NCI-H187 treated with DMSO at 0.1 percent for 48 hours (cell line): ENCODE results near the gene EIF3I.

ENCODE experiments used
- DNase-seq: peaks from one replicate; lab custom pipeline; 2025; lab: John Stamatoyannopoulos, UW

The EIF3I gene

GRCh38 chr1:32221980-32222755, at the start of gene EIF3I, which contains the start of gene TMEM234:
Gene EIF3I, plus strand, starts transcription at chr1:32222407. Its CDS starts 35 bp downstream, at chr1:32222442.
Gene TMEM234, minus strand, starts transcription at chr1:32222353. Its CDS starts 31 bp downstream, at chr1:32222322.
- peak; percentile 71 for DNase-seq

- DNase-seq = no peak
Observed at GRCh38 chr1:32172621-32173245, 49.5 kb upstream of the EIF3I start.

GRCh38 chr1:32178380-32179192, 43.6 kb upstream of the EIF3I start:
- DNase-seq = no peak

GRCh38 chr1:32179193-32179442, 43.1 kb upstream of the EIF3I start:
- DNase-seq = no peak

- DNase-seq = peak; percentile 45
Observed at GRCh38 chr1:32179443-32180185, 42.6 kb upstream of the EIF3I start, which contains the start of gene TXLNA. Gene TXLNA, plus strand, starts transcription at chr1:32179675. Its CDS starts 671 bp downstream, at chr1:32180346.

- no peak for DNase-seq
Observed at GRCh38 chr1:32180186-32181060, 41.8 kb upstream of the EIF3I start.

GRCh38 chr1:32181065-32181464, 41.1 kb upstream of the EIF3I start:
- DNase-seq = no peak

- no peak for DNase-seq
Observed at GRCh38 chr1:32181563-32181962, 40.6 kb upstream of the EIF3I start.

GRCh38 chr1:32182060-32182459, 40.1 kb upstream of the EIF3I start:
- DNase-seq = no peak

- no peak for DNase-seq
Observed at GRCh38 chr1:32184650-32185049, 37.6 kb upstream of the EIF3I start.

- DNase-seq = no peak
Observed at GRCh38 chr1:32186077-32186476, 36.1 kb upstream of the EIF3I start.

- DNase-seq = no peak
Observed at GRCh38 chr1:32186491-32186890, 35.7 kb upstream of the EIF3I start.

GRCh38 chr1:32187850-32188249, 34.4 kb upstream of the EIF3I start:
- no peak for DNase-seq

- no peak for DNase-seq
Observed at GRCh38 chr1:32192220-32192948, 29.8 kb upstream of the EIF3I start.

- no peak for DNase-seq
Observed at GRCh38 chr1:32194984-32195383, 27.2 kb upstream of the EIF3I start.

- DNase-seq = no peak
Observed at GRCh38 chr1:32195531-32195930, 26.7 kb upstream of the EIF3I start.

GRCh38 chr1:32195972-32196823, 26.0 kb upstream of the EIF3I start:
- DNase-seq = no peak

- no peak for DNase-seq
Observed at GRCh38 chr1:32197074-32197473, 25.1 kb upstream of the EIF3I start.

- DNase-seq = no peak
Observed at GRCh38 chr1:32197837-32198236, 24.4 kb upstream of the EIF3I start.
